ENCODE results near the gene NFIB.

- TF ChIP-seq EZH2 (IDR thresholded peaks at IDR 0.05; ENCODE audit: insufficient read depth, low read length) (no peak), CTCF (IDR thresholded peaks at IDR 0.05; ENCODE audit: insufficient read depth, low read depth, low read length) (no peak)
Observed at GRCh38 chr9:14256588-14256987, 57.4 kb downstream of the NFIB start.
